ENCODE data around the gene FGGY. TPM values are rescaled to one million over a fixed set of nuclear protein-coding genes. Genes with fewer than 3 reads are reported as not detected.
"Not testable (repeated sequence)": the region's sequence is repeated elsewhere in the genome, so short reads cannot be mapped to it uniquely, and the experiment has no call there.

Gene FGGY
- polyA plus RNA-seq, 12 donors: 8.5 to 16.8 (median 13.8) TPM; not detected in 1

- DNase-seq: no peak
Observed at GRCh38 chr1:59570524-59570923, 273.6 kb downstream of the FGGY start.

- DNase-seq: no peak
Observed at GRCh38 chr1:59574085-59574484, 277.2 kb downstream of the FGGY start.

DNA sequence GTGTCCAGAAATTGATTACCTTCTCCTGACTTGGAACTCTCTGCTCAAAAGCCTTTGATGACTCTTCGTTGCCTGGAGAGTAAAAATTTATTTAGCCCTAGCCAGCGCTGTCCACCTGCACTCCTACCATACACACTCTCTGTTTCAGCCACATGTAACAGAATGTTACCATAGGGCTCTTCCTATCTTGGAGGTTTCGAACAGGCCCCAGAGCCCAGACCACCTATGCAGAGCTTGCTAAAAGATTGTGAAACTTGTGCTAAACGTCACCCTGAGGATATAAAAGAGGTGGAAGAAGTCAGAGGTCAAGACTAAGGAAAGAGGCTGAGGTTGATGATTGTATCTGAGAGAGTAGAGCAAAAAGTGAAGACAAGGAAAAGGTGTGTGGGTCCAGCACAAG lies 280.9 kb downstream of the FGGY start:
- DNase-seq: no peak

- no peak for DNase-seq
Observed at GRCh38 chr1:59579222-59579621, 282.3 kb downstream of the FGGY start.

DNA sequence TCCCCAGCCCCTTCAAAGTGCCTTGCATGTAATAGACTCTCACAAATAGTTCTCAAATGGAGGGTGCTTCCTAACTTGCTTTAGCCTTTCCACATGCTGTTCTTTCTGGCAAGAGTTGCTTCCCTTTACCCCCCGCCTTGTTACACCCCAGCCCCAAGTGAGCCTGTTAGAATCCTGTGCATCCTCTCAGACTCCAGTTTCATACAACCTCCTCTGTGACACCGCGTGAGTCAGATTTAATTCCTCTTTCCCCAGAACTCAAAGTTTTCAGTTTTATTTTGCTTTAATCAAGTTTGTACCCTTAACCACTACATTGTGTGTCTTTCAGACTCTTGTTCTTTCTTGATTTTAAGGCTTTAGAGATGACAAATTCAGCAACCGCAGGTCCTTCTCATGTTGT lies 283.4 kb downstream of the FGGY start:
- DNase-seq: no peak

DNA sequence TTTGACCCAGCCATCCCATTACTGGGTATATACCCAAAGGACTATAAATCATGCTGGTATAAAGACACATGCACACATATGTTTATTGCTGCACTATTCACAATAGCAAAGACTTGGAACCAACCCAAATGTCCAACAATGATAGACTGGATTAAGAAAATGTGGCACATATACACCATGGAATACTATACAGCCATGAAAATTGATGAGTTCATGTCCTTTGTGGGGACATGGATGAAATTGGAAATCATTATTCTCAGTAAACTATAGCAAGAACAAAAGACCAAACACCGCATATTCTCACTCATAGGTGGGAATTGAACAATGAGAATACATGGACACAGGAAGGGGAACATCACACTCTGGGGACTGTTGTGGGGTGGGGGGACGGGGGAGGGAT lies 295.5 kb downstream of the FGGY start:
- DNase-seq: not testable (repeated sequence)

DNA sequence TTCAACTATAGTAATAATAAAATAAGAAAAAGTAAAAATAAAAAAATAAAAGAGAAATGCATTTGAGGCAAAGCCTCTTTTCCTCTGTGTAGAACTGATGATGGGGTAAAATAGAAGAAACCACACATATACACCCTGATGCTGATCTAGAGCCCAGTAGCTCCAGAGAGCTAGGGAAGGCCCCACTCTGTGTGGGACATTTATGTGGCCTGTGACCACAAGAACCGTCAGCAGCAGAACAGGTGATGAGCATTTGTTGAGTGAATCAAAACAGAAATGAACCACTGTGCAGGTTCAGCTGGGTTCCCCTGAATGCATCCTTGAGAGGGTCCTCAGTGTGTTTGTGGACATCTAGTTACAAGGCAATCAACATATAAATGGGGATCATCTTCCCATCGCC lies 296.0 kb downstream of the FGGY start:
- DNase-seq: no peak

DNA sequence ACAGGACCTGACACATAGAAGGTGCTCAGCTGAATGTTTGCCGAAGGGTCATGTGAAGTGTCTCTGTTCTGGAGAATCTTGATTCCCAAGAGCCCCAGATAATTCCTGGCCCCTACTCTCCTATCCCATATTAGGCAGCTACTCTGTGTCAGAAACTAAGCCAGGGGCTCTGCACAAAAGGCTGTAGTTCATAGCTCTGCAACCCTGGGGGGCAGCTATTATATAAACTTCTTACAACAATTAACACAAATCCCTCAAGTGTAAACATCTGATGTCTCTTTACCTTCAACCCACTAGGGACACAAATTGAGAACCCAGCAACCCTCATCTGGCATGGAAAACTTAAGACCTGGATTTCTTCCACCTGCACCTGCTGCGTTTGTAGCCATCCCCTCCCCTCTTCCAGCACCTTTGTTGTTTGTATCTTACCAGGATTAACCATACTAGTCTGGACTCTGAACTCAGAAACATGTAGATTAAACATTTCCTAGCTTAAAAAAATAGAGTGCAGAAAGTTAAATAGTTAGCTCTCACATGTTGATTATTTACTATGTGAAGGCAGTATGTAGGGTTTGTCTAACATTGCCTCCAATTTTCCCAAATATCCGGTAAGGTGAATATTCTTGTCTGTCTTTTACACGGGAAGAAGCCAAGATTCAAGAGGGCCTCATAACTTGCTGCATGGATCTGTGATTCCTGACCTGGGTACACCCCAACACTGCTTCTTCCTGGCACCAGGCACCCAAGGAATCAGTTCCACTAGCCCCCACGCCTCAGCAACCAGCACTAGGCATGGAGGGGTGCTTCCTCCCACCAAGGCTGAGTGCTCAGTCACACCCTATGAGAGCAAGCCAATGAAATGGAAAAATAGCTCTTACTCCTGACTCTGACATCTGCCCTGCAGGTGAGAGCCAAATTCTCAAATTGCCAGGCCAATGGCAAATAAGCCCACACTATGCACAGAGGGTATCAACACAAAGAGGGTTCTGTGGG lies 297.2 kb downstream of the FGGY start:
- DNase-seq: no peak

- DNase-seq: no peak
Observed at GRCh38 chr1:59595774-59596173, 298.9 kb downstream of the FGGY start.

- DNase-seq: no peak
Observed at GRCh38 chr1:59596432-59596831, 299.5 kb downstream of the FGGY start.

GRCh38 chr1:59596956-59597355 lies 300.1 kb downstream of the FGGY start:
- no peak for DNase-seq

GRCh38 chr1:59597420-59598119 lies 300.7 kb downstream of the FGGY start:
- DNase-seq: no peak

DNA sequence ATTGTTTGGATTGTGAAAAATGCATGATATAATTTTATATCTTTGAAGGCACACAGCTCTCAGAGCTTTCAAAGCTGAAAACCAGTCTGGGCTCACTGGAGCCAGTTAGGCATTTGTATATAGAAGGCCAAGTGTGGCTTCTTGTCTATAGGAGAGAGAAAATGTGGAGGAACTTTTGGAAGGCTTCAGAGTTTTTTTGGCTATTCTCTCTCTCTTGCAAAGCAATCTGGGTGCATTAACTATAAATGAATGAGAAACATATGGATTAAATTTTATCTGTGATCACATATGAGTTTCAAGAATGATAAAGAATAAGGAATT lies 301.2 kb downstream of the FGGY start:
- no peak for DNase-seq

DNA sequence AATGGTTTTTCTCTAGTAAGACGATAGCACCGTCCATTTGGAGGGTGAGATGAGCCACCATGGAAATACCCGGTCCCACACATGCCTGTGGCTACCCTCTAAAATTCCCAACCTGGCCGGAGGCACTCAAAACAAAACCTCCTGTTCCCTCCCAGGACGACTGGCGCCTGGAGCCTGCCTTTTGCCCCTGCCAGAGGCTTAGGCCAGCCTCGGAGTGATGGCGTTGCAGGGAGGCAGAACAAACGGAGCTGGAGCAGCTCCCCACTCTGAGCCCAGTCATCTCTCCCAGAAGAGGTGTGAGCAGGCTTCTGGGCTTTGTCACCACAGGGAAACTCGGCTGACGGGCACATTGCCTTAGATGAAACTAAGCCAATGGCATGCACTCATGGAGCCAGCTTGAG lies 304.1 kb downstream of the FGGY start:
- DNase-seq: no peak

- DNase-seq: no peak
Observed at GRCh38 chr1:59601811-59602210, 304.9 kb downstream of the FGGY start.

DNA sequence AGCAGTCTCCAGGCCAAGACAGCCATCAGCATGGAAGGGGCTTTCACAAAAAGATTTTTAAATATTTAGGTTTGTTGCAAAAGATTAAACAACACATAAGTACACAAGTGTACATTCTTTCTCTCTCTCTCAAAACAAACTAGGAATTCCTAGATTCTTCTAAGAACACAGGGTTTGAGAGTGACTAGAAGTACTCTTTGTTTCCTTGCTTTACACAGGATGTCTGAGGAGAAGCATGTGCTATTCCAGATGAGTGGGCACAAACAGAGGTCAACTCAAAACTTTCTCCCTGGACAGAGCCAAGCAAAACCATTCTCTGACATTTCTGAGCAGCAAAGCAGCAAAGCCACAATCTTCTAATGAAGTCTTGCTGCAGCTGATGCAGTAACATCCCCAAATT lies 307.3 kb downstream of the FGGY start:
- DNase-seq: no peak

GRCh38 chr1:59605184-59605583 lies 308.3 kb downstream of the FGGY start:
- DNase-seq: no peak

- no peak for DNase-seq
Observed at GRCh38 chr1:59605761-59606160, 308.9 kb downstream of the FGGY start.

DNA sequence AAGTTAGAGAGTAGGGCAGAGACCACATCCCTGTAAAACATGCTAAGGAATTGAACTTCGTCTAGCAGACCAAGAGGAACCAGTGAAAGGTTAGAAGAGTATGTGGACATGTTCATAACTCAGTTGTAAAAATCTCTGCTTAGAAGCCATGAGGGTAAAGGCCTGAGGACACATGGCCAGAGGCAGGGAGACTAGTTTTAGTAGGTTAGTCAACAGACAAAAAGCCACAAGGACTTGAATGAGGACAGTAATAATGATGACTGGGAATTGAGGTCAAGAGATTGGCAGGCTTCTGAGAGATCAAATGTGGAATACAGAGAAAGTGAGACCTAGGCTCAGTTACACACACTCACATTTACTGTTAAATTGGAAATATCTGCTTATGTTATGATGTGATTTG lies 312.4 kb downstream of the FGGY start:
- no peak for DNase-seq

DNA sequence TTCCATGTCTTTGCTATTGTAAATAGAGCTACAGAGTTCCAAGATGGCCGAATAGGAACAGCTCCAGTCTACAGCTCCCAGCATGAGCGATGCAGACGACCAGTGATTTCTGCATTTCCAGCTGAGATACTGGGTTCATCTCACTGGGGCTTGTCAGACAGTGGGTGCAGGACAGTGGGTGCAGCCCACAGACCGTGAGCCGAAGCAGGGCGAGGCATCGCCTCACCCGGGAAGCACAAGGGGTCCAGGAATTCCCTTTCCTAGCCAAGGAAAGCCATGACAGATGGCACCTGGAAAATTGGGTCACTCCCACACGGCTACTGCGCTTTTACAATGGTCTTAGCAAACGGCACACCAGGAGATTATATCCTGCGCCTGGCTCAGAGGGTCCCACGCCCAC lies 313.6 kb downstream of the FGGY start:
- not testable (repeated sequence) for DNase-seq

DNA sequence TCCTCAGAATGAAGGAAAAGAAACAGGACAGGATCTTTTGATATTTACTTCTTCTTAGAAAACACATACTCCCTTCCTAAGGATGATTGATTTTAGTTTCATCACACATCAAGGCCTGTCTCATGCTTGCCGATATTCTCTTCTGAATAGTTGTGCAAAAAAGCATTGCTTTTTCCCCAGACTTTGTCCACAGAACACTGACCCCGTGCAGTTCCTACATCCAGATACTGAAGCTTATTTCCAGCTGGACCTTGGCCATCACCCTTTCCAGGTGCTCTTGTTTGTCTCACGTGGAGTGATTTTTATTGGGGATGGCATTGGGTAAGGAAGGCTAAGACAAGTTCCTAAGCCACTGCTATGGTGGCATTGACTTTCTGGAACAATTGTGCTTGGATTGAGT lies 320.5 kb downstream of the FGGY start:
- no peak for DNase-seq

DNA sequence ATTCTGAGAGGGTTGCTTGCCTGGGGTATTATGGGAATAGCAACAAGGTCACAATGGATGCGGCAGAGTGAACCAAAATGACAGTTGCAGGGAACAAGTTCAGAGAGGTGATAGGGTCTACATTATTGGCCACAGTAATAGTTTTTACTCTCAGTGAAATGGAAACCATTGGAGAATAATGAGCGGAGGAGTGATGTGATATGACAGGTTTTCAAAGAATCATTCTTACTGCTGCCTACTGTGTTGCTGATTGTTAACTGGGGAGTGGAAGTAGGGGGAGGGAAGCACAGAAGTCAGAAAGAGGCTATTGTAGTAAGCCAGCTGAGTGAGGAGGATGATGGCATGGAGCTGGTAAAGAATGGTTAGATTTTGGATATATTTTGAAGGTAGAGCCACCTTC lies 322.7 kb downstream of the FGGY start:
- DNase-seq: no peak

GRCh38 chr1:59625384-59625783 lies 328.5 kb downstream of the FGGY start:
- no peak for DNase-seq
